Astrocyte (in vitro differentiated cells and primary cell): ENCODE results near the gene SPTAN1.

Source experiments
- EZH2 ChIP-seq: IDR thresholded peaks from 2 replicates; pipeline ENCODE4 v1.6.1; 2012; ENCODE audit warnings: mild to moderate bottlenecking, low read length, inconsistent platforms; ENCODE audit not compliant: insufficient read depth
- TF ChIP-seq, protein P1 (sequence below): IDR thresholded peaks from 2 replicates; pipeline ENCODE4 v1.5.1; 2011; ENCODE audit warnings: low read depth, mild to moderate bottlenecking, inconsistent platforms, low read length, moderate library complexity; ENCODE audit not compliant: insufficient read depth

- TF ChIP-seq, protein P1, sequence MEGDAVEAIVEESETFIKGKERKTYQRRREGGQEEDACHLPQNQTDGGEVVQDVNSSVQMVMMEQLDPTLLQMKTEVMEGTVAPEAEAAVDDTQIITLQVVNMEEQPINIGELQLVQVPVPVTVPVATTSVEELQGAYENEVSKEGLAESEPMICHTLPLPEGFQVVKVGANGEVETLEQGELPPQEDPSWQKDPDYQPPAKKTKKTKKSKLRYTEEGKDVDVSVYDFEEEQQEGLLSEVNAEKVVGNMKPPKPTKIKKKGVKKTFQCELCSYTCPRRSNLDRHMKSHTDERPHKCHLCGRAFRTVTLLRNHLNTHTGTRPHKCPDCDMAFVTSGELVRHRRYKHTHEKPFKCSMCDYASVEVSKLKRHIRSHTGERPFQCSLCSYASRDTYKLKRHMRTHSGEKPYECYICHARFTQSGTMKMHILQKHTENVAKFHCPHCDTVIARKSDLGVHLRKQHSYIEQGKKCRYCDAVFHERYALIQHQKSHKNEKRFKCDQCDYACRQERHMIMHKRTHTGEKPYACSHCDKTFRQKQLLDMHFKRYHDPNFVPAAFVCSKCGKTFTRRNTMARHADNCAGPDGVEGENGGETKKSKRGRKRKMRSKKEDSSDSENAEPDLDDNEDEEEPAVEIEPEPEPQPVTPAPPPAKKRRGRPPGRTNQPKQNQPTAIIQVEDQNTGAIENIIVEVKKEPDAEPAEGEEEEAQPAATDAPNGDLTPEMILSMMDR, result no peak
- TF ChIP-seq EZH2, result no peak
These were observed 82.4 kb downstream of the SPTAN1 start for GRCh38 chr9:128634651-128635262.
